ENCODE data around the gene ROM1.

The ROM1 gene

DNA sequence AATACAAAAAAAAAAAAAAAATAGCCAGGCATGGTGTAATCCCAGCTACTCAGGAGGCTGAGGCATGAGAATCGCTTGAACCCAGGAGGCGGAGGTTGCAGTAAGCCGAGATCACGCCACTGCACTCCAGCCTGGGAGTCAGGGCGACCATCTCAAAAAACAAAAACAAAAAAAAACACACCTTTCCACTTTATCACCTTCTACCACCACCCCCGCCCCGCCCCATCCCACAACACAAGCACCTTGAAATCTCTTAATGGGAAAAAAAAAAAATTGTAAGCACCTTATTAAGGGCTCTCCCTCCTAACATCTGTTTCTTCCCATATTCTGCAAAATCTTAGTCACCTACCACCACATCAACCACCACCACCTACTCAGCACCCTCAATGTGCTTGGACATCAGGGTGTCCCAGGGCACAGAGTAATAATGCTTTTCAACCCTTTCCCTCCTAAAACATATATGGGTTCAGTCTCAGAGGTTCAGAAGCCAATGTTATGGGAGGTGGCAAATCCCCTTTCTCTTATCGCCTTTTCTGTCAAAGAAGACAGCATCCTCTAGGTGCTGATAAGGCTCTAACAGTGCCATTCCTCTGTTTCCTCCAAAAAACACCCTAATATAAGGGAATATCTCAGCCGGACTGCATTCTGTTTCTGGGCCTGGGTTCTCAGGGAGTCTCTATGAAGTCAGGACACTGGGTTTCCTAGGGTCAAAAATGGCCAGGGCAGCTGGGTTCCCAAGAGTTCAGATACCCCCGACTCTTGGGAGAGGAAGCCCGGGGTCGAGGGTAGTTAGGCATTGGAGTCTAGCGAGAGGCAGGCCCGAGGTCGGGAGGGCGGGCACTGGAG, 39.3 kb downstream of the ROM1 start:
- no peak for DNase-seq

DNA sequence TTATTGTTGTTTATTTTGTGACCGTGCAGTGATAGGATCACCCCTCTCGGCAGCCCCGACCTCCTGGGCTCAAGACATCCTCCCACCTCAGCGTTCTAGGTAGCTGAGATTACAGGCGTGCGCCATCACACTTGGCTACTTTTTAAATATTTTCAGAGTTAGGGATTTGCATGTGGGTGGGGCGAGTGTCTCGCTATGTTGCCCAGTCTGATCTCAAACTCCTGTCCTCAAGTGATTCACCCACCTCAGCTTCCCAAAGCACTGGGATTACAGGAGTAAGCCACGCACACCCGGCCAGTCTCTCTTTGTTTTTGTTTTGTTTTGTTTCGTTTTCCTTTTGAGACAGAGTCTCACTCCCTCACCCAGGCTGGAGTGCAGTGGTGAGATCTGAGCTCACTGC, 41.2 kb downstream of the ROM1 start:
- no peak for DNase-seq

DNA sequence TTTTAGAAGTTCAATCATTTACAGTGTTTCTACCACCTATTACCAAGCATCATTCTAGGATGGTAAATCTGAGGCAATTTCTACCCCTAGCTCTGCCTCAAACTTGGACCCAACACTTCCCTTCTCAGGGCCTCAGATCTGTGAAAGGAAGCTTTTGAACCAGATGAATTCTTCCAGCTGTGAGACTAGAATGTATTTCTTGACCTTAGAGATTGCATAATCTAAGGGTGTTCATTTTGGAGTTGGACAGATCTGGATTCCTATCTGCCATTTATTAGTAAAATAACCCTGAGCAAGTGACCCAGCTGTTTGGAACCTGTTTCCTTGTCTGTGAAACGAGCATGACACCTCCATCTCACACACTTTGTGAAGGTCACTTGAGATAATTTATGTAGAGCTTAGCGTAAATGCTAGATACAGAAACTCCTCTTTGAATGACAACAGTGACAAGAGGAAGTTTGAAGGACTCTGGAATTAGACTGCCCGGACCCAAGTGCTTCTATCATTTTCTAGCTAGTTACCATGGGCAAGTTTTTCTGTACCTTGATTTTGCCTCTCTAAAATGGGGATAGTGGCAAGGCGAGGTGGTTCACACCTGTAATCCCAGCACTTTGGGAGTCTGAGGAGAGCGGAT, 43.9 kb downstream of the ROM1 start:
- DNase-seq: no peak

DNA sequence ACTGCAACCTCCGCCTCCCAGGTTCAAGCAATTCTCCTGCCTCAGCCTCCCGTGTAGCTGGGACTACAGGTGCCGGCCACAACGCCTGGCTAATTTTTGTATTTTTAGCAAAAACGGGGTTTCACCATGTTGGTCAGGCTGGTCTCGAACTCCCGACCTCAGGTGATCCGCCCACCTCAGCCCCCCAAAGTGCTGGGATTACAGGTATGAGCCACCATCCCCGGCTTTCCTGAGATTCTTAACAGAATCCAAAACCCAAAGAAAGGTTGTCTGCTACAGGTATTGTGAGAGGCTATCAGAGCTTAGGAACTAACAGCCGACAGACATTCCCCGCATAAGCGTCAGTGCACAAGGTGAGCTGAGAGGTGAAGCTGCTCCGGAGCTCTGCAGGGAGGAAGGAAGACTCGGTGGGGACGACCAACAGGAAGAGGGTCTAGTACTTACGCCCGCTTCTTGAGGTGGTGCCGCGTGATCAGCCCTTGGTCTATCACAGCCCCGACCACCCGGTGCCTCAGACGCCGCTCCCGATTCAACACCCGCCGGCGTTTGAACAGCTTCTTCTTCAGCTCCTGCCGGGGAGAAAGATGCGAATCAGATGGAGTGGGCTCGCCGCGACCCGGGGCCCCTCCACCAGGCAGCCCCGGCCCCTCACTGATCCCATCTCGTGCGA, 51.5 kb downstream of the ROM1 start:
- DNase-seq: no peak

Measured in activated T-cell treated with anti-CD3 and anti-CD28 coated beads, Interleukin-2, amount 50 U/mL, for 1 hour (primary cell).